Fibroblast of lung (primary cell): ENCODE data around the gene GLRB. TPM values are rescaled to one million over a fixed set of nuclear protein-coding genes. Genes with fewer than 3 reads are reported as not detected.
A peak's percentile ranks its signal among the peaks of the same experiment; 100 is the strongest.

Experiments
- DNase-seq, 2 donors: peaks; one replicate each; pipeline versions ENCODE4 v3.0.0 to v3.0.0-alpha.2; 2010; ENCODE audit warnings: low read depth in 2 of 2
- H2AFZ ChIP-seq: 2 replicates; pipeline ENCODE4 v1.5.1; 2012; ENCODE audit warnings: low read length, control low read depth, inconsistent platforms
- H3K27ac ChIP-seq: 2 replicates; pipeline ENCODE4 v1.5.1; 2011; ENCODE audit warnings: low read length, control low read depth; ENCODE audit not compliant: insufficient read depth
- H3K27me3 ChIP-seq: 2 replicates; pipeline ENCODE4 v1.5.1; 2011; ENCODE audit warnings: mild to moderate bottlenecking, low read length; ENCODE audit not compliant: control insufficient read depth, insufficient read depth
- H3K36me3 ChIP-seq: 2 replicates; pipeline ENCODE4 v1.5.1; 2011; ENCODE audit warnings: low read length; ENCODE audit not compliant: control insufficient read depth, insufficient read depth
- H3K4me1 ChIP-seq: 2 replicates; pipeline ENCODE4 v1.5.1; 2011; ENCODE audit warnings: low read length; ENCODE audit not compliant: control insufficient read depth, insufficient read depth; ENCODE audit errors: extremely low read depth
- H3K4me2 ChIP-seq: 2 replicates; pipeline ENCODE4 v1.5.1; 2011; ENCODE audit warnings: low read length, control low read depth; ENCODE audit not compliant: insufficient read depth; ENCODE audit errors: extremely low read depth
- H3K4me3 ChIP-seq, 4 experiments: fragments of 200-600 bp in 1 of 4; sonication (generic) in 1 of 4; replicated peaks in 1 of 4; 2 replicates each; pipeline ENCODE4 v1.5.1; 2011 to 2016; ENCODE audit warnings: low read length in 4 of 4, low read depth in 3 of 4, mild to moderate bottlenecking in 3 of 4, control low read depth in 2 of 4, inconsistent platforms in 1 of 4, mixed read lengths in 1 of 4; ENCODE audit not compliant: insufficient read depth in 1 of 4; ENCODE audit errors: control extremely low read depth in 1 of 4
- H3K79me2 ChIP-seq: 2 replicates; pipeline ENCODE4 v1.5.1; 2012; ENCODE audit warnings: mild to moderate bottlenecking, low read length, inconsistent platforms; ENCODE audit not compliant: control insufficient read depth, insufficient read depth
- H3K9ac ChIP-seq: 2 replicates; pipeline ENCODE4 v1.5.1; 2011; ENCODE audit warnings: mild to moderate bottlenecking, low read length, control low read depth; ENCODE audit not compliant: insufficient read depth
- H3K9me3 ChIP-seq: 2 replicates; pipeline ENCODE4 v1.5.1; 2012; ENCODE audit warnings: low read depth, low read length; ENCODE audit not compliant: control insufficient read depth, insufficient read depth
- H4K20me1 ChIP-seq: 2 replicates; pipeline ENCODE4 v1.5.1; 2011; ENCODE audit warnings: low read length; ENCODE audit not compliant: control insufficient read depth, insufficient read depth; ENCODE audit errors: extremely low read depth
- CTCF ChIP-seq, 2 donors: IDR thresholded peaks in 1 of 2; conservative IDR thresholded peaks in 1 of 2; 1 replicate in 1 of 2; 2 replicates in 1 of 2; pipeline ENCODE4 v1.5.1; 2011 to 2012; ENCODE audit warnings: low read length in 2 of 2, control low read depth in 1 of 2, inconsistent platforms in 1 of 2, low read depth in 1 of 2, mild to moderate bottlenecking in 1 of 2
- EZH2 ChIP-seq: IDR thresholded peaks from 2 replicates; pipeline ENCODE4 v1.5.1; 2012; ENCODE audit warnings: low read length, control low read depth, mild to moderate bottlenecking; ENCODE audit errors: missing control alignments
- polyA plus RNA-seq, 2 donors: library from polyadenylated mRNA; depleted of rRNA in 1 of 2; stranded (reverse) in 1 of 2; unstranded in 1 of 2; fragments of >200 nt; gene quantifications; 2 replicates each; pipeline ENCODE4 v1.2.1, GENCODE V29; 2011 to 2012; ENCODE audit warnings: missing spikeins in 1 of 2
- total RNA-seq: library from RNA; depleted of rRNA; stranded (reverse); fragments of >200 nt; gene quantifications from 2 replicates; pipeline ENCODE4 v1.2.1, GENCODE V29; 2014

The GLRB gene
- total and polyA plus RNA-seq, 2 donors (not counting 1 experiment from before 2014, with no cell fraction given), result 10.3 to 25.9 TPM

GRCh38 chr4:157096439-157096838, 20.5 kb downstream of the GLRB start:
- no peak overlapping the region for H2AFZ ChIP-seq
- H3K4me3 ChIP-seq, result no peak overlapping the region
- no peak overlapping the region for H3K9ac ChIP-seq
- no peaks in the 10 kb centered on the region for H3K9me3 ChIP-seq
- no peak overlapping the region for H3K27ac ChIP-seq
- no peaks in the 10 kb centered on the region for H3K4me1 ChIP-seq
- no peaks in the 10 kb centered on the region for H3K36me3 ChIP-seq
- no peaks in the 10 kb centered on the region for H4K20me1 ChIP-seq
- no peaks in the 10 kb centered on the region for H3K27me3 ChIP-seq
- TF ChIP-seq CTCF (conservative IDR thresholded peaks at IDR 0.05 in 1 of 2, IDR thresholded peaks at IDR 0.05 in 1 of 2; ENCODE audit: low read depth in 1 of 2, low read length in 2 of 2) (no peak), EZH2 (no peak)
- DNase-seq, result peak in 1 of 2 donors; percentile 43
- H3K4me2 ChIP-seq, result no peak overlapping the region
- no peaks in the 10 kb centered on the region for H3K79me2 ChIP-seq

- Histone ChIP-seq H3K4me3 (no peak overlapping the region), H3K27me3 (no peaks in the 10 kb centered on the region), H3K27ac (no peak overlapping the region), H3K36me3 (no peaks in the 10 kb centered on the region), H4K20me1 (no peaks in the 10 kb centered on the region), H3K9ac (no peak overlapping the region), H3K79me2 (no peaks in the 10 kb centered on the region), H3K4me1 (no peaks in the 10 kb centered on the region), H2AFZ (no peak overlapping the region), H3K4me2 (no peak overlapping the region), H3K9me3 (no peaks in the 10 kb centered on the region)
- TF ChIP-seq EZH2 (no peak), CTCF (conservative IDR thresholded peaks at IDR 0.05 in 1 of 2, IDR thresholded peaks at IDR 0.05 in 1 of 2; ENCODE audit: low read depth in 1 of 2, low read length in 2 of 2) (no peak)
- DNase-seq, result no peak
These were observed 23.6 kb downstream of the GLRB start for GRCh38 chr4:157099506-157099905.

- no peak for TF ChIP-seq CTCF (conservative IDR thresholded peaks at IDR 0.05 in 1 of 2, IDR thresholded peaks at IDR 0.05 in 1 of 2; ENCODE audit: low read depth in 1 of 2, low read length in 2 of 2)
- no peak for TF ChIP-seq EZH2
- no peak overlapping the region for H2AFZ ChIP-seq
- H3K27ac ChIP-seq, result no peak overlapping the region
- no peak overlapping the region for H3K4me3 ChIP-seq
- H3K36me3 ChIP-seq, result no peaks in the 10 kb centered on the region
- H3K4me2 ChIP-seq, result no peak overlapping the region
- no peaks in the 10 kb centered on the region for H3K27me3 ChIP-seq
- H3K9me3 ChIP-seq, result no peaks in the 10 kb centered on the region
- no peaks in the 10 kb centered on the region for H3K79me2 ChIP-seq
- no peaks in the 10 kb centered on the region for H3K4me1 ChIP-seq
- no peak for DNase-seq
- H3K9ac ChIP-seq, result no peak overlapping the region
- no peaks in the 10 kb centered on the region for H4K20me1 ChIP-seq
These were observed 28.6 kb downstream of the GLRB start for GRCh38 chr4:157104541-157104940.
